GM12878 (cell line): Measurements from ENCODE around the gene PLXNA2. TPM values are rescaled to one million over a fixed set of nuclear protein-coding genes. Genes with fewer than 3 reads are reported as not detected.

Experiments used
- ATAC-seq: fragments of 200-7000 bp; cut with Tn5 transposase; 3 replicates; pipeline ENCODE4 v1.9.1; 2020; ENCODE audit warnings: mild to moderate bottlenecking, moderate library complexity
- BruUV-seq: library from RNA; stranded (reverse); fragments of 400-500 nt; replicated peaks from 2 replicates; lab custom pipeline; 2021; lab: Mats Ljungman, UMichigan
- CTCF ChIA-PET: fragments of 300-600 bp; sonication (Branson Sonifier 250); formaldehyde crosslinking; extraction: SDS; loops from one replicate; lab custom pipeline; 2021; ENCODE audit warnings: inconsistent platforms; lab: Yijun Ruan, JAX
- POLR2A ChIA-PET: fragments of 350-600 bp; formaldehyde crosslinking; extraction: SDS; loops from one replicate; lab custom pipeline; 2021; ENCODE audit warnings: inconsistent platforms; lab: Charles Lee
- RAD21 ChIA-PET: fragments of 300-600 bp; sonication (Branson Sonifier 250); formaldehyde crosslinking; loops from one replicate; lab custom pipeline; 2023; ENCODE audit warnings: antibody characterized with exemption; ENCODE audit not compliant: unreplicated experiment; lab: Charles Lee
- SMC1A ChIA-PET: fragments of 300-600 bp; sonication (Branson Sonifier 250); formaldehyde crosslinking; loops from one replicate; lab custom pipeline; 2023; ENCODE audit not compliant: unreplicated experiment, uncharacterized antibody; lab: Charles Lee
- DNase-seq: peaks from one replicate; pipeline ENCODE4 v3.0.0-alpha.2; 2011; ENCODE audit warnings: low read depth, low spot score
- FAIRE-seq: peaks from 3 replicates; lab custom pipeline; 2011; peaks lifted over from hg19 to GRCh38; lab: Jason Lieb, UNC
- H2AFZ ChIP-seq: 2 replicates; pipeline ENCODE4 v1.6.0; 2011; ENCODE audit warnings: low read depth, low read length, control low read depth; ENCODE audit not compliant: control insufficient read depth
- H3K27ac ChIP-seq: 2 replicates; pipeline ENCODE4 v1.5.1; 2011; ENCODE audit warnings: control low read depth; ENCODE audit not compliant: control insufficient read depth, insufficient read depth
- H3K27me3 ChIP-seq, 2 experiments: replicated peaks in 1 of 2; 2 replicates each; pipeline versions ENCODE4 v1.6.0 to v1.6.1; 2011; ENCODE audit warnings: low read length in 1 of 2; ENCODE audit not compliant: control insufficient read depth in 2 of 2, insufficient read depth in 2 of 2
- H3K36me3 ChIP-seq, 2 experiments: 2 replicates each; pipeline ENCODE4 v1.5.1; 2011; ENCODE audit warnings: low read length in 1 of 2; ENCODE audit not compliant: control insufficient read depth in 2 of 2, insufficient read depth in 2 of 2
- H3K4me1 ChIP-seq: 2 replicates; pipeline ENCODE4 v1.6.1; 2011; ENCODE audit warnings: mild to moderate bottlenecking, low read length, moderate library complexity, mixed read lengths; ENCODE audit not compliant: control insufficient read depth, insufficient read depth
- H3K4me2 ChIP-seq: 2 replicates; pipeline ENCODE4 v1.6.0; 2011; ENCODE audit warnings: control low read depth; ENCODE audit not compliant: control insufficient read depth, insufficient read depth
- H3K4me3 ChIP-seq: fragments of 200-600 bp; sonication (generic); 2 replicates; pipeline ENCODE4 v1.5.1; 2016
- H3K79me2 ChIP-seq: 2 replicates; pipeline ENCODE4 v1.6.0; 2011; ENCODE audit warnings: low read length; ENCODE audit not compliant: control insufficient read depth, insufficient read depth
- H3K9ac ChIP-seq: 2 replicates; pipeline ENCODE4 v1.8.0; 2011; ENCODE audit warnings: low read length, control low read depth, mixed read lengths; ENCODE audit not compliant: control insufficient read depth, insufficient read depth
- H3K9me3 ChIP-seq: replicated peaks from 3 replicates; pipeline ENCODE4 v1.5.1; 2011; ENCODE audit warnings: mild to moderate bottlenecking, low read length; ENCODE audit not compliant: control insufficient read depth, insufficient read depth
- H4K20me1 ChIP-seq: 2 replicates; pipeline ENCODE4 v1.6.0; 2011; ENCODE audit not compliant: control insufficient read depth, insufficient read depth
- BCLAF1 ChIP-seq: fragments of 450-650 bp; IDR thresholded peaks from 2 replicates; pipeline ENCODE4 v1.6.1; 2017; ENCODE audit warnings: antibody characterized with exemption, mild to moderate bottlenecking, moderate library complexity
- HCFC1 ChIP-seq: fragments of 150-350 bp; IDR thresholded peaks from 2 replicates; pipeline ENCODE4 v1.6.1; 2014; ENCODE audit warnings: low read length
- JUND ChIP-seq: IDR thresholded peaks from 2 replicates; pipeline ENCODE4 v1.6.1; 2012; ENCODE audit warnings: low read depth, mild to moderate bottlenecking, low read length, improper control_type of control experiment, moderate library complexity
- PRDM15 ChIP-seq: fragments of 450-650 bp; formaldehyde crosslinking; IDR thresholded peaks from 2 replicates; pipeline ENCODE4 v1.4.0; 2020; ENCODE audit warnings: mild to moderate bottlenecking, moderate library complexity
- SMC3 ChIP-seq: IDR thresholded peaks from 2 replicates; pipeline ENCODE4 v1.6.1; 2011; ENCODE audit warnings: low read length, improper control_type of control experiment, borderline replicate concordance
- SREBF2 ChIP-seq: IDR thresholded peaks from 2 replicates; pipeline ENCODE4 v1.6.1; 2012; ENCODE audit warnings: mild to moderate bottlenecking, low read length
- TCF12 ChIP-seq: IDR thresholded peaks from 2 replicates; pipeline ENCODE4 v1.6.1; 2011; ENCODE audit warnings: low read depth, mild to moderate bottlenecking, low read length
- ZBTB33 ChIP-seq: fragments of 450-650 bp; IDR thresholded peaks from 2 replicates; pipeline ENCODE4 v1.6.1; 2017; ENCODE audit warnings: mild to moderate bottlenecking
- ZNF592 ChIP-seq: fragments of 450-650 bp; IDR thresholded peaks from 2 replicates; pipeline ENCODE4 v1.6.1; 2017; ENCODE audit warnings: mild to moderate bottlenecking, moderate library complexity
- WGBS: methylation state at CpG from one replicate; pipeline ENCODE4 v1.1.6; 2016; ENCODE audit warnings: low lambda C conversion rate; ENCODE audit not compliant: insufficient replicate concordance, insufficient coverage; ENCODE audit errors: missing lambda C conversion rate; 5-methylcytosine and 5-hydroxymethylcytosine counted together
- in situ Hi-C: fragments of 300-500 bp; cut with MboI; formaldehyde crosslinking; loops from 9 replicates; pipeline ENCODE4 v1.14.3; 2018; ENCODE audit warnings: mixed read lengths
- intact Hi-C: fragments of 100-400 bp; cut with micrococcal nuclease; formaldehyde crosslinking; loops from one replicate; pipeline ENCODE4 v1.14.2; 2022; ENCODE audit not compliant: unreplicated experiment
- polyA plus RNA-seq, 11 experiments: library from polyadenylated mRNA; depleted of rRNA in 4 of 11; unstranded in 6 of 11; stranded (reverse) in 5 of 11; fragments of >200 nt; fragmentation: Nextera tagmentation in 4 of 11; fragmentation: Illumina TruSeq in 1 of 11; extraction: Ambion mirVana in 4 of 11; extraction: Trizol in 1 of 11; gene quantifications; 1 replicate in 1 of 11; 2 replicates in 10 of 11; pipeline versions ENCODE4 v1.2.1 to v1.2.3, GENCODE V29; 2011 to 2016; ENCODE audit warnings: inconsistent platforms in 2 of 11, missing spikeins in 2 of 11, low read depth in 1 of 11
- total RNA-seq, 4 experiments: library from RNA; depleted of rRNA in 3 of 4; stranded (reverse); fragments of >200 nt in 3 of 4; fragmentation: Illumina TruSeq in 1 of 4; extraction: Trizol in 1 of 4; gene quantifications; 2 replicates each; pipeline versions ENCODE4 v1.2.1 to v1.2.3, GENCODE V29; 2013 to 2021

PLXNA2 gene
- total and polyA plus RNA-seq, 10 of the 15 experiments (the other 5 are each of a cell fraction or from before 2014, with no cell fraction given) = under 0.01 to 0.08 (median 0.07) TPM; not detected in 4

GRCh38 chr1:208230668-208231529 lies 13.3 kb downstream of the PLXNA2 start:
- Histone ChIP-seq H3K36me3 (no peaks in the 10 kb centered on the region), H4K20me1 (no peaks in the 10 kb centered on the region), H2AFZ (no peak overlapping the region), H3K27ac (no peak overlapping the region), H3K4me1 (peaks cover 10% of the 10 kb centered on the region), H3K9ac (no peak overlapping the region), H3K27me3 (peaks cover 6 to 12% of the 10 kb centered on the region in 2 experiments), H3K79me2 (no peaks in the 10 kb centered on the region), H3K4me3 (no peak overlapping the region), H3K9me3 (no peaks in the 10 kb centered on the region), H3K4me2 (no peak overlapping the region)
- BruUV-seq = no TSS peak
- RAD21 ChIA-PET = interaction anchor here (1.2 kb wide), 1 partner anchor 98 kb away, joined by 3 read pairs; no protein-coding TSS in a partner anchor
- 48% methylated on average over 15 of the region's 15 CpGs for WGBS
- in situ Hi-C loops = no loop called here
- SMC1A ChIA-PET = no interaction called here
- intact Hi-C loops = no loop called here
- FAIRE-seq (no peak), DNase-seq (no peak), ATAC-seq (no peak)
- POLR2A ChIA-PET = no interaction called here
- CTCF ChIA-PET = interaction anchor here (0.8 to 1.1 kb wide), 2 partner anchors 8 to 99 kb away, joined by 3 to 6 read pairs; no protein-coding TSS in a partner anchor
- TF ChIP-seq SMC3 = no peak
- no peak for TF ChIP-seq ZNF592
- TF ChIP-seq HCFC1 = no peak
- TF ChIP-seq ZBTB33 = no peak
- TF ChIP-seq SREBF2 = no peak
- TF ChIP-seq BCLAF1 = no peak
- no peak for TF ChIP-seq JUND
- TF ChIP-seq PRDM15 (CRISPR knock-in tag) = no peak
- no peak for TF ChIP-seq TCF12
